Activated CD8-positive, alpha-beta T cell treated with anti-CD3 and anti-CD28 coated beads for 36 hours (primary cell): Measurements from ENCODE around the gene DYSF. TPM values are rescaled to one million over a fixed set of nuclear protein-coding genes. Genes with fewer than 3 reads are reported as not detected.

Experiments used
- ATAC-seq: fragments of 200-7000 bp; cut with Tn5 transposase; one replicate; pipeline ENCODE4 v1.10.0; 2021; ENCODE audit warnings: mild to moderate bottlenecking, moderate library complexity
- CTCF ChIA-PET: fragments of 350-600 bp; sonication (Branson Sonifier 250); formaldehyde crosslinking; loops from one replicate; lab custom pipeline; 2021; ENCODE audit warnings: antibody characterized with exemption; lab: Charles Lee
- POLR2A ChIA-PET: fragments of 350-600 bp; sonication (Branson Sonifier 250); formaldehyde crosslinking; loops from one replicate; lab custom pipeline; 2021; ENCODE audit warnings: antibody characterized with exemption; lab: Charles Lee
- DNase-seq: peaks from one replicate; pipeline ENCODE4 v3.0.0-alpha.2; 2020
- H3K27ac Mint-ChIP-seq: one replicate; pipeline ENCODE4 v1.8.0; 2021; ENCODE audit warnings: mild to moderate bottlenecking, mixed read lengths
- H3K27me3 Mint-ChIP-seq: one replicate; pipeline ENCODE4 v1.8.0; 2021; ENCODE audit warnings: mixed read lengths
- H3K36me3 Mint-ChIP-seq: one replicate; pipeline ENCODE4 v1.8.0; 2021; ENCODE audit warnings: low read depth, mixed read lengths
- H3K4me1 Mint-ChIP-seq: one replicate; pipeline ENCODE4 v1.8.0; 2021; ENCODE audit warnings: low read depth, mixed read lengths
- H3K4me3 Mint-ChIP-seq: one replicate; pipeline ENCODE4 v1.8.0; 2021; ENCODE audit warnings: mild to moderate bottlenecking, moderate library complexity, mixed read lengths
- H3K9me3 Mint-ChIP-seq: one replicate; pipeline ENCODE4 v1.8.0; 2021; ENCODE audit warnings: mixed read lengths
- intact Hi-C: fragments of 100-400 bp; cut with micrococcal nuclease; formaldehyde crosslinking; loops from one replicate; pipeline ENCODE4 v1.10.0; 2022
- total RNA-seq, 2 experiments: library from RNA; stranded (reverse); gene quantifications; one replicate each; pipeline ENCODE4 v1.2.3, GENCODE V29; 2021
- TF ChIP-seq, protein P1 (sequence below): fragments of 200-600 bp; IDR thresholded peaks from one replicate; pipeline ENCODE4 v1.8.0; 2022; ENCODE audit warnings: antibody characterized with exemption, mild to moderate bottlenecking

Gene DYSF
- total RNA-seq, 2 experiments from 2014 or later: 3.5 to 3.8 TPM

GRCh38 chr2:71492112-71492511, 38.8 kb downstream of the DYSF start:
- CTCF ChIA-PET: no interaction called here

GRCh38 chr2:71494091-71494490, 40.7 kb downstream of the DYSF start:
- TF ChIP-seq, protein P1, sequence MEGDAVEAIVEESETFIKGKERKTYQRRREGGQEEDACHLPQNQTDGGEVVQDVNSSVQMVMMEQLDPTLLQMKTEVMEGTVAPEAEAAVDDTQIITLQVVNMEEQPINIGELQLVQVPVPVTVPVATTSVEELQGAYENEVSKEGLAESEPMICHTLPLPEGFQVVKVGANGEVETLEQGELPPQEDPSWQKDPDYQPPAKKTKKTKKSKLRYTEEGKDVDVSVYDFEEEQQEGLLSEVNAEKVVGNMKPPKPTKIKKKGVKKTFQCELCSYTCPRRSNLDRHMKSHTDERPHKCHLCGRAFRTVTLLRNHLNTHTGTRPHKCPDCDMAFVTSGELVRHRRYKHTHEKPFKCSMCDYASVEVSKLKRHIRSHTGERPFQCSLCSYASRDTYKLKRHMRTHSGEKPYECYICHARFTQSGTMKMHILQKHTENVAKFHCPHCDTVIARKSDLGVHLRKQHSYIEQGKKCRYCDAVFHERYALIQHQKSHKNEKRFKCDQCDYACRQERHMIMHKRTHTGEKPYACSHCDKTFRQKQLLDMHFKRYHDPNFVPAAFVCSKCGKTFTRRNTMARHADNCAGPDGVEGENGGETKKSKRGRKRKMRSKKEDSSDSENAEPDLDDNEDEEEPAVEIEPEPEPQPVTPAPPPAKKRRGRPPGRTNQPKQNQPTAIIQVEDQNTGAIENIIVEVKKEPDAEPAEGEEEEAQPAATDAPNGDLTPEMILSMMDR: no peak
- Mint-ChIP-seq H3K36me3 (no peaks in the 10 kb centered on the region), H3K4me1 (no peaks in the 10 kb centered on the region), H3K9me3 (no peaks in the 10 kb centered on the region), H3K27ac (no peak overlapping the region), H3K4me3 (no peak overlapping the region), H3K27me3 (no peaks in the 10 kb centered on the region)
- POLR2A ChIA-PET: no interaction called here
- intact Hi-C loops: no loop called here
- DNase-seq: no peak
- no peak for ATAC-seq
- CTCF ChIA-PET: interaction anchor here (0.9 kb wide), 1 partner anchor 17 kb away, joined by 6 read pairs; no protein-coding TSS in a partner anchor

More at GRCh38 chr2:71492112-71492511, 38.8 kb downstream of the DYSF start:
- ATAC-seq (no peak), DNase-seq (no peak)
- TF ChIP-seq, protein P1: no peak
- intact Hi-C loops: no loop called here
- H3K27ac Mint-ChIP-seq: no peak overlapping the region
- H3K4me3 Mint-ChIP-seq: no peak overlapping the region
- no peaks in the 10 kb centered on the region for H3K27me3 Mint-ChIP-seq
- H3K9me3 Mint-ChIP-seq: no peaks in the 10 kb centered on the region
- no peaks in the 10 kb centered on the region for H3K36me3 Mint-ChIP-seq
- POLR2A ChIA-PET: no interaction called here
- no peaks in the 10 kb centered on the region for H3K4me1 Mint-ChIP-seq

- ChIA-PET CTCF (interaction anchor here (0.9 kb wide), 1 partner anchor 16 kb away, joined by 6 read pairs; no protein-coding TSS in a partner anchor), POLR2A (no interaction called here)
- ATAC-seq (no peak), DNase-seq (no peak)
- H3K36me3 Mint-ChIP-seq: no peaks in the 10 kb centered on the region
- H3K27ac Mint-ChIP-seq: no peak overlapping the region
- TF ChIP-seq, protein P1: no peak
- H3K27me3 Mint-ChIP-seq: no peaks in the 10 kb centered on the region
- intact Hi-C loops: no loop called here
- no peak overlapping the region for H3K4me3 Mint-ChIP-seq
- no peaks in the 10 kb centered on the region for H3K4me1 Mint-ChIP-seq
- H3K9me3 Mint-ChIP-seq: no peaks in the 10 kb centered on the region
Observed at GRCh38 chr2:71494523-71495155, 41.3 kb downstream of the DYSF start.

DNA sequence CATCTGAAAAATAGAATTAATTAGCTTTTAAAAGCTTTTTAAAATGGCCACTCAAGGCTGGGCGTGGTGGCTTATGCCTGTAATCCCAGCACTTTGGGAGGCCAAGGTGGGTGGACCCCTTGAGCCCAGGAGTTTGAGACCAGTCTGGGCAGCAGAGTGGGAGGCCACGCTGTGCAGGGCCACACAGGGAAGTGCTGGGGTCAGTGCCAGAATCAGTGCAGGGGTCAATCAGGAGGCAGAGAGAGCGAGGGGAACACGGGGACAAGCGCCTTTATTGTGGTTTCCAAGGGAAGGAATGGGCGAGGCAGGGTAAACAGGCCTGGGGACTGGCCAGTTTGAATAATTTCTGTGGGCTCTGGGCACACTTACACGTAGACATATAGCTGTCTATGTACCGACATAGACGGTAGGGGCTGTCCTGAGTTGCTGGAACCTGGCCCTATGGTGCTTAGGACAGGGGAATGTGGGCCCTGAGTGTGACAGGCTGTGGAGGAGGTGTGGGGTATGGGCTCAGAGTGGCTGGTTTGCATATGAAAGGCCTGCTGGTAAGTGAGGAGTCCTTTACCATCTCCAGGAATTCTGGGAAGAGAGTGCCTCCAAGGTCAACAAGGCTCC, 42.9 kb downstream of the DYSF start:
- H3K4me3 Mint-ChIP-seq: no peak overlapping the region
- intact Hi-C loops: no loop called here
- TF ChIP-seq, protein P1: no peak
- ATAC-seq (no peak), DNase-seq (no peak)
- no peaks in the 10 kb centered on the region for H3K36me3 Mint-ChIP-seq
- POLR2A ChIA-PET: no interaction called here
- no peaks in the 10 kb centered on the region for H3K4me1 Mint-ChIP-seq
- no peak overlapping the region for H3K27ac Mint-ChIP-seq
- CTCF ChIA-PET: interaction anchor here (0.9 to 1.6 kb wide), 2 partner anchors 14 to 395 kb away, joined by 3 to 4 read pairs; no protein-coding TSS in a partner anchor
- H3K9me3 Mint-ChIP-seq: no peaks in the 10 kb centered on the region
- no peaks in the 10 kb centered on the region for H3K27me3 Mint-ChIP-seq

- DNase-seq (no peak), ATAC-seq (no peak)
- TF ChIP-seq, protein P1: no peak
- POLR2A ChIA-PET: interaction anchor here (0.8 kb wide), 1 partner anchor 64 kb away, joined by 3 read pairs; no protein-coding TSS in a partner anchor
- H3K27me3 Mint-ChIP-seq: no peaks in the 10 kb centered on the region
- no peak overlapping the region for H3K4me3 Mint-ChIP-seq
- no peak overlapping the region for H3K27ac Mint-ChIP-seq
- H3K4me1 Mint-ChIP-seq: no peaks in the 10 kb centered on the region
- intact Hi-C loops: no loop called here
- CTCF ChIA-PET: interaction anchor here (1.0 to 1.6 kb wide), 3 partner anchors 12 to 38 kb away, joined by 3 to 4 read pairs (median 3); no protein-coding TSS in a partner anchor
- H3K9me3 Mint-ChIP-seq: no peaks in the 10 kb centered on the region
- H3K36me3 Mint-ChIP-seq: no peaks in the 10 kb centered on the region
Observed at GRCh38 chr2:71498261-71498701, 44.9 kb downstream of the DYSF start.
